HCT116 (cell line): ENCODE data around the gene AXL. TPM values are rescaled to one million over a fixed set of nuclear protein-coding genes. Genes with fewer than 3 reads are reported as not detected.

ENCODE experiments used
- ATAC-seq: fragments of 200-7000 bp; cut with Tn5 transposase; 2 replicates; pipeline ENCODE4 v1.9.1; 2020; ENCODE audit warnings: mild to moderate bottlenecking, moderate library complexity
- BruUV-seq: library from RNA; stranded (reverse); fragments of 400-500 nt; replicated peaks from 2 replicates; lab custom pipeline; 2021; lab: Mats Ljungman, UMichigan
- CTCF ChIA-PET: fragments of 300-600 bp; sonication (Branson Sonifier 250); formaldehyde crosslinking; loops from one replicate; lab custom pipeline; 2021; ENCODE audit warnings: antibody characterized with exemption; lab: Charles Lee
- POLR2A ChIA-PET: fragments of 300-600, 350-600 bp; sonication (Branson Sonifier 250); formaldehyde crosslinking; loops from one replicate; lab custom pipeline; 2021; ENCODE audit warnings: antibody characterized with exemption; lab: Charles Lee
- RAD21 ChIA-PET, 2 experiments: fragments of 300-600 bp; sonication (Branson Sonifier 250); formaldehyde crosslinking; loops; one replicate each; lab custom pipeline; 2023; ENCODE audit warnings: low total read pairs in 2 of 2; ENCODE audit not compliant: uncharacterized antibody in 2 of 2, unreplicated experiment in 2 of 2, low non-redundant PET in 1 of 2; lab: Charles Lee
- DNase-seq: peaks from one replicate; pipeline ENCODE4 v3.0.0-alpha.2; 2010; ENCODE audit warnings: low read depth, low spot score
- H2AFZ ChIP-seq: fragments of 200-600 bp; shearing (Covaris generic), sonication (generic); 2 replicates; pipeline ENCODE4 v1.6.1; 2017; ENCODE audit warnings: low read depth, mixed run types, mixed read lengths, antibody characterized with exemption, low read length; ENCODE audit not compliant: poor library complexity, severe bottlenecking
- H3K27ac ChIP-seq: 2 replicates; pipeline ENCODE4 v1.5.1; 2012; ENCODE audit warnings: low read depth, low read length
- H3K27me3 ChIP-seq: fragments of 200-600 bp; sonication (generic); 2 replicates; pipeline ENCODE4 v1.6.1; 2016; ENCODE audit warnings: mixed run types, low read length, mixed read lengths; ENCODE audit not compliant: insufficient read depth
- H3K36me3 ChIP-seq, 2 experiments: fragments of 200-500 bp in 1 of 2; fragments of 200-600 bp in 1 of 2; sonication (Bioruptor generic) in 1 of 2; sonication (generic) in 1 of 2; 2 replicates each; pipeline versions ENCODE4 v1.5.1 to v1.6.1; 2014 to 2016; ENCODE audit warnings: low read length in 2 of 2, inconsistent platforms in 1 of 2, mixed read lengths in 1 of 2, mixed run types in 1 of 2; ENCODE audit not compliant: insufficient read depth in 2 of 2, control insufficient read depth in 1 of 2
- H3K4me1 ChIP-seq, 2 experiments: fragments of 200-600 bp in 1 of 2; sonication (generic) in 1 of 2; 2 replicates each; pipeline versions ENCODE4 v1.5.1 to v1.6.1; 2012 to 2017; ENCODE audit warnings: low read length in 2 of 2, inconsistent platforms in 1 of 2, mild to moderate bottlenecking in 1 of 2, mixed read lengths in 1 of 2, mixed run types in 1 of 2, moderate library complexity in 1 of 2; ENCODE audit not compliant: insufficient read depth in 2 of 2, control insufficient read depth in 1 of 2
- H3K4me2 ChIP-seq: fragments of 200-600 bp; sonication (generic); 2 replicates; pipeline ENCODE4 v1.6.1; 2017; ENCODE audit warnings: mixed run types, low read length, mixed read lengths
- H3K4me3 ChIP-seq, 2 experiments: fragments of 200-600 bp in 1 of 2; sonication (generic) in 1 of 2; replicated peaks in 1 of 2; 2 replicates each; pipeline ENCODE4 v1.5.1; 2011 to 2016; ENCODE audit warnings: low read length in 2 of 2, control low read depth in 1 of 2, low read depth in 1 of 2, mild to moderate bottlenecking in 1 of 2, mixed read lengths in 1 of 2, mixed run types in 1 of 2
- H3K79me2 ChIP-seq: fragments of 200-600 bp; sonication (generic); 2 replicates; pipeline ENCODE4 v1.6.1; 2017; ENCODE audit warnings: mild to moderate bottlenecking, mixed run types, low read length, moderate library complexity, mixed read lengths; ENCODE audit not compliant: insufficient read depth
- H3K9ac ChIP-seq: fragments of 200-600 bp; sonication (generic); 2 replicates; pipeline ENCODE4 v1.6.1; 2016; ENCODE audit warnings: low read length, mixed read lengths
- H3K9me2 ChIP-seq: fragments of 200-600 bp; sonication (generic), shearing (Covaris generic); 2 replicates; pipeline ENCODE4 v1.6.1; 2017; ENCODE audit warnings: mixed run types, mild to moderate bottlenecking, moderate library complexity; ENCODE audit not compliant: insufficient read depth
- H3K9me3 ChIP-seq, 2 experiments: fragments of 200-500 bp in 1 of 2; fragments of 200-600 bp in 1 of 2; sonication (Bioruptor generic) in 1 of 2; sonication (generic) in 1 of 2; 2 replicates each; pipeline ENCODE4 v1.6.1; 2014 to 2017; ENCODE audit warnings: low read length in 2 of 2, mixed read lengths in 2 of 2, inconsistent platforms in 1 of 2, low read depth in 1 of 2, mild to moderate bottlenecking in 1 of 2, mixed run types in 1 of 2, moderate library complexity in 1 of 2; ENCODE audit not compliant: control insufficient read depth in 1 of 2, insufficient read depth in 1 of 2
- H4K20me1 ChIP-seq: fragments of 200-600 bp; sonication (generic), shearing (Covaris generic); 2 replicates; pipeline ENCODE4 v1.6.1; 2017; ENCODE audit warnings: mixed run types, mild to moderate bottlenecking, moderate library complexity; ENCODE audit not compliant: insufficient read depth
- CTCF ChIP-seq, 3 experiments: fragments of 200-600 bp in 1 of 3; sonication (generic) in 1 of 3; IDR thresholded peaks in 2 of 3; conservative IDR thresholded peaks in 1 of 3; 2 replicates each; pipeline ENCODE4 v1.5.1; 2012 to 2017; ENCODE audit warnings: low read depth in 2 of 3, low read length in 2 of 3, antibody characterized with exemption in 1 of 3, borderline replicate concordance in 1 of 3, control low read depth in 1 of 3, mild to moderate bottlenecking in 1 of 3, mixed read lengths in 1 of 3, mixed run types in 1 of 3, moderate library complexity in 1 of 3; ENCODE audit not compliant: insufficient read depth in 1 of 3
- ELF1 ChIP-seq: IDR thresholded peaks from 2 replicates; pipeline ENCODE4 v1.6.1; 2012; ENCODE audit warnings: low read depth, borderline replicate concordance
- EZH2phosphoT487 ChIP-seq: fragments of 200-600 bp; IDR thresholded peaks from 2 replicates; pipeline ENCODE4 v1.6.1; 2018; ENCODE audit warnings: antibody characterized with exemption, borderline replicate concordance
- JUND ChIP-seq: IDR thresholded peaks from 2 replicates; pipeline ENCODE4 v1.6.1; 2012
- POLR2A ChIP-seq: IDR thresholded peaks from 2 replicates; pipeline ENCODE4 v1.7.0; 2011; ENCODE audit warnings: borderline replicate concordance; ENCODE audit not compliant: insufficient read depth, insufficient read length; ENCODE audit errors: extremely low read depth
- POLR2AphosphoS5 ChIP-seq: IDR thresholded peaks from 2 replicates; pipeline ENCODE4 v1.6.1; 2011; ENCODE audit warnings: mild to moderate bottlenecking, low read depth, low read length, moderate library complexity
- RAD21 ChIP-seq: IDR thresholded peaks from 2 replicates; pipeline ENCODE4 v1.6.1; 2012; ENCODE audit warnings: low read depth, mild to moderate bottlenecking
- SIN3A ChIP-seq: IDR thresholded peaks from 2 replicates; pipeline ENCODE4 v1.6.1; 2012; ENCODE audit warnings: low read depth
- SRF ChIP-seq: IDR thresholded peaks from 2 replicates; pipeline ENCODE4 v1.6.1; 2012; ENCODE audit warnings: low read depth
- YY1 ChIP-seq: IDR thresholded peaks from 2 replicates; pipeline ENCODE4 v1.6.1; 2011; ENCODE audit warnings: low read length, low read depth, moderate library complexity, mild to moderate bottlenecking; ENCODE audit not compliant: insufficient replicate concordance; ENCODE audit errors: extremely low read depth
- ZBTB33 ChIP-seq: IDR thresholded peaks from 2 replicates; pipeline ENCODE4 v1.6.1; 2011; ENCODE audit warnings: mild to moderate bottlenecking, low read length, moderate library complexity; ENCODE audit not compliant: insufficient replicate concordance; ENCODE audit errors: extremely low read depth
- ZFX ChIP-seq: fragments of 450-650 bp; IDR thresholded peaks from 2 replicates; pipeline ENCODE4 v1.6.1; 2017
- ZNF274 ChIP-seq: fragments of 200-500 bp; sonication (Bioruptor generic); IDR thresholded peaks from 2 replicates; pipeline ENCODE4 v1.6.1; 2014; ENCODE audit warnings: mild to moderate bottlenecking, low read depth, low read length, inconsistent platforms
- intact Hi-C: fragments of 100-400 bp; cut with micrococcal nuclease; formaldehyde crosslinking; loops from 2 replicates; pipeline ENCODE4 v1.10.0; 2022
- total RNA-seq: library from RNA; stranded (reverse); gene quantifications from one replicate; pipeline ENCODE4 v1.2.1, GENCODE V29; 2021; ENCODE audit not compliant: unreplicated experiment
- TF ChIP-seq, protein P1 (sequence below): IDR thresholded peaks from 2 replicates; pipeline ENCODE4 v1.6.1; 2012; ENCODE audit warnings: low read depth
- TF ChIP-seq, protein P2 (sequence below): IDR thresholded peaks from 2 replicates; pipeline ENCODE4 v1.6.1; 2012

AXL gene
- total RNA-seq, 1 experiment from 2014 or later: 47.4 TPM

GRCh38 chr19:41253660-41254059 is 34.6 kb downstream of the AXL start (continued):
- TF ChIP-seq ZBTB33 (no peak), RAD21 (no peak), ZNF274 (no peak)
- TF ChIP-seq, all 23 proteins: peak for 0

DNA sequence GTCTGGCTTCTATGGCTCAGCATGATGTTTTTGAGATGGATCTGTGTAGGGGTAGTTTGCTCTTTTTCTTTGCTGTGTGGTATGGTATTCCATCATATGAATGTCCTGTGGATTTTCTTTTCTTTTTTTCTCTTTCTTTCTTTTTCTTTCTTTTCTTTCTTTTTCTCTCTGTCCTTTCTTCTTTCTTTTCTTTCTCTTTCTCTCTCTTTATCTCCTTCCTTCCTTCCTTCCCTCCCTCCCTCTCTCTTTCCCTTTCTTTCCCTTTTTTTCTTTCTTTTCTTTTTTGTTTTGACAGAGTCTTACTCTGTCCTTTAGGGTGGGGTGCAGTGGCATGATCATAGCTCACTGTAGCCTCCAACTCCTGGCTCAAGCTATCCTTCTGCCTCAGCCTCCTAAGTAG is 36.1 kb downstream of the AXL start:
- H3K9me3 ChIP-seq: no peaks in the 10 kb centered on the region
- no peaks in the 10 kb centered on the region for H3K27me3 ChIP-seq
- no peaks in the 10 kb centered on the region for H3K79me2 ChIP-seq
- H3K9me2 ChIP-seq: no peaks in the 10 kb centered on the region
- H3K4me3 ChIP-seq: no peak overlapping the region
- no peak overlapping the region for H3K4me2 ChIP-seq
- ChIA-PET CTCF (no interaction called here), RAD21 (interaction anchor here in 1 of 2 experiments (0.7 kb wide), 1 partner anchor 51 kb away, joined by 4 read pairs; no protein-coding TSS in a partner anchor), POLR2A (no interaction called here)
- ATAC-seq (no peak), DNase-seq (no peak)
- no TSS peak for BruUV-seq
- H3K4me1 ChIP-seq: no peaks in the 10 kb centered on the region
- H2AFZ ChIP-seq: no peak overlapping the region
- H3K27ac ChIP-seq: no peak overlapping the region
- peaks cover 8 to 57% of the 10 kb centered on the region in 2 experiments; a peak in 3 of 4 replicates for H3K36me3 ChIP-seq
- H3K9ac ChIP-seq: no peak overlapping the region
- H4K20me1 ChIP-seq: no peaks in the 10 kb centered on the region
- intact Hi-C loops: no loop called here
- TF ChIP-seq, protein P1, sequence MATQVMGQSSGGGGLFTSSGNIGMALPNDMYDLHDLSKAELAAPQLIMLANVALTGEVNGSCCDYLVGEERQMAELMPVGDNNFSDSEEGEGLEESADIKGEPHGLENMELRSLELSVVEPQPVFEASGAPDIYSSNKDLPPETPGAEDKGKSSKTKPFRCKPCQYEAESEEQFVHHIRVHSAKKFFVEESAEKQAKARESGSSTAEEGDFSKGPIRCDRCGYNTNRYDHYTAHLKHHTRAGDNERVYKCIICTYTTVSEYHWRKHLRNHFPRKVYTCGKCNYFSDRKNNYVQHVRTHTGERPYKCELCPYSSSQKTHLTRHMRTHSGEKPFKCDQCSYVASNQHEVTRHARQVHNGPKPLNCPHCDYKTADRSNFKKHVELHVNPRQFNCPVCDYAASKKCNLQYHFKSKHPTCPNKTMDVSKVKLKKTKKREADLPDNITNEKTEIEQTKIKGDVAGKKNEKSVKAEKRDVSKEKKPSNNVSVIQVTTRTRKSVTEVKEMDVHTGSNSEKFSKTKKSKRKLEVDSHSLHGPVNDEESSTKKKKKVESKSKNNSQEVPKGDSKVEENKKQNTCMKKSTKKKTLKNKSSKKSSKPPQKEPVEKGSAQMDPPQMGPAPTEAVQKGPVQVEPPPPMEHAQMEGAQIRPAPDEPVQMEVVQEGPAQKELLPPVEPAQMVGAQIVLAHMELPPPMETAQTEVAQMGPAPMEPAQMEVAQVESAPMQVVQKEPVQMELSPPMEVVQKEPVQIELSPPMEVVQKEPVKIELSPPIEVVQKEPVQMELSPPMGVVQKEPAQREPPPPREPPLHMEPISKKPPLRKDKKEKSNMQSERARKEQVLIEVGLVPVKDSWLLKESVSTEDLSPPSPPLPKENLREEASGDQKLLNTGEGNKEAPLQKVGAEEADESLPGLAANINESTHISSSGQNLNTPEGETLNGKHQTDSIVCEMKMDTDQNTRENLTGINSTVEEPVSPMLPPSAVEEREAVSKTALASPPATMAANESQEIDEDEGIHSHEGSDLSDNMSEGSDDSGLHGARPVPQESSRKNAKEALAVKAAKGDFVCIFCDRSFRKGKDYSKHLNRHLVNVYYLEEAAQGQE: no peak
- TF ChIP-seq SIN3A (no peak), CTCF (IDR thresholded peaks at IDR 0.05 in 2 of 3, conservative IDR thresholded peaks at IDR 0.05 in 1 of 3; ENCODE audit: borderline replicate concordance in 1 of 3, insufficient read depth in 1 of 3, low read depth in 2 of 3, low read length in 2 of 3) (no peak), POLR2A (no peak), ZBTB33 (no peak), ZFX (no peak), EZH2phosphoT487 (no peak), YY1 (no peak), ELF1 (no peak), JUND (no peak), SRF (no peak), POLR2AphosphoS5 (no peak)
- TF ChIP-seq, protein P2, sequence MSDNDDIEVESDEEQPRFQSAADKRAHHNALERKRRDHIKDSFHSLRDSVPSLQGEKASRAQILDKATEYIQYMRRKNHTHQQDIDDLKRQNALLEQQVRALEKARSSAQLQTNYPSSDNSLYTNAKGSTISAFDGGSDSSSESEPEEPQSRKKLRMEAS: no peak
